ENCODE results near the gene ABCC1.

The ABCC1 gene

DNA sequence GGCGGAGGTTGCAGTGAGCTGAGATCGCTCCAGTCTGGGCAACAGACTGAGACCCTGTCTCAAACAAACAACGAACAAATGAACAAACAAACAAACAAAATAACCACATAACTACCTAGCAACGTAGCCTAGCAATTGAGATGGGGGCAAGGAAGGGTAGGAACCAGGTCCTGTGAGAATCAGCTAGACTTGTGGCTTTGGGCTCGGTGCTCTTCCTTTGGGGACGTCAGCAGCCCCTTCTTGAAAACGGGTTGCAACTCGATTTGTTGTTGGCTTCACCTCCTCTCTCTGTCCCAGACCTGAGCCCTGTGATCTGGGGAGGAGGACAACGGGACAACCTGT, 72.2 kb downstream of the ABCC1 start:
- H3K27ac ChIP-seq = peak overlapping the region; percentile 71
- TF ChIP-seq, protein P1, sequence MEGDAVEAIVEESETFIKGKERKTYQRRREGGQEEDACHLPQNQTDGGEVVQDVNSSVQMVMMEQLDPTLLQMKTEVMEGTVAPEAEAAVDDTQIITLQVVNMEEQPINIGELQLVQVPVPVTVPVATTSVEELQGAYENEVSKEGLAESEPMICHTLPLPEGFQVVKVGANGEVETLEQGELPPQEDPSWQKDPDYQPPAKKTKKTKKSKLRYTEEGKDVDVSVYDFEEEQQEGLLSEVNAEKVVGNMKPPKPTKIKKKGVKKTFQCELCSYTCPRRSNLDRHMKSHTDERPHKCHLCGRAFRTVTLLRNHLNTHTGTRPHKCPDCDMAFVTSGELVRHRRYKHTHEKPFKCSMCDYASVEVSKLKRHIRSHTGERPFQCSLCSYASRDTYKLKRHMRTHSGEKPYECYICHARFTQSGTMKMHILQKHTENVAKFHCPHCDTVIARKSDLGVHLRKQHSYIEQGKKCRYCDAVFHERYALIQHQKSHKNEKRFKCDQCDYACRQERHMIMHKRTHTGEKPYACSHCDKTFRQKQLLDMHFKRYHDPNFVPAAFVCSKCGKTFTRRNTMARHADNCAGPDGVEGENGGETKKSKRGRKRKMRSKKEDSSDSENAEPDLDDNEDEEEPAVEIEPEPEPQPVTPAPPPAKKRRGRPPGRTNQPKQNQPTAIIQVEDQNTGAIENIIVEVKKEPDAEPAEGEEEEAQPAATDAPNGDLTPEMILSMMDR (IDR thresholded peaks at IDR 0.05) = no peak
- no peak for TF ChIP-seq ZFX (IDR thresholded peaks at IDR 0.05; ENCODE audit: borderline replicate concordance)

GRCh38 chr16:16021988-16022682, 72.7 kb downstream of the ABCC1 start:
- peak overlapping the region; percentile 71 for H3K27ac ChIP-seq
- TF ChIP-seq ZFX (IDR thresholded peaks at IDR 0.05; ENCODE audit: borderline replicate concordance) = no peak
- TF ChIP-seq, protein P1 (IDR thresholded peaks at IDR 0.05) = no peak

DNA sequence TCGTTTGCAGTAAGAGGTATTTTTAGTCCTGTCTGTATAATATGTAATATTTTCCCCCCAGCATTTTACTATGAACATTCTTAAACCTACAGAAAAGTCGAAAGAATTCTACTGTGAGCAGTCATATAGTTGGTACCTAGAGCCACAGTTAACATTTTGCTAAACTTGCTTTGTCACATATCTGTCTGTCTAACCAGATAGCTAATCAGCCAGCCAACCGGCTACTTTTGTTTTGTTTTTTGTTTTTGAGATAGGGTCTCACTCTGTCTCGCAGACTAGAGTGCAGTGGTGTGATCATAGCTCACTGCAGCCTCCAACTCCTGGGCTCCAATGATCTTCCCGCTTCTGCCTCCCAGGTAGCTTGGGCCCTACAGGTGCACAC, 73.3 kb downstream of the ABCC1 start:
- H3K27ac ChIP-seq = peak overlapping the region; percentile 71
- TF ChIP-seq ZFX (IDR thresholded peaks at IDR 0.05; ENCODE audit: borderline replicate concordance) = no peak
- TF ChIP-seq, protein P1 (IDR thresholded peaks at IDR 0.05) = no peak

GRCh38 chr16:16025214-16025968, 76.0 kb downstream of the ABCC1 start:
- TF ChIP-seq, protein P1 (IDR thresholded peaks at IDR 0.05) = no peak
- no peak for TF ChIP-seq ZFX (IDR thresholded peaks at IDR 0.05; ENCODE audit: borderline replicate concordance)
- no peak overlapping the region for H3K27ac ChIP-seq

GRCh38 chr16:16027728-16028310, 78.4 kb downstream of the ABCC1 start:
- H3K27ac ChIP-seq = no peak overlapping the region
- TF ChIP-seq, protein P1 (IDR thresholded peaks at IDR 0.05) = no peak
- TF ChIP-seq ZFX (IDR thresholded peaks at IDR 0.05; ENCODE audit: borderline replicate concordance) = no peak

DNA sequence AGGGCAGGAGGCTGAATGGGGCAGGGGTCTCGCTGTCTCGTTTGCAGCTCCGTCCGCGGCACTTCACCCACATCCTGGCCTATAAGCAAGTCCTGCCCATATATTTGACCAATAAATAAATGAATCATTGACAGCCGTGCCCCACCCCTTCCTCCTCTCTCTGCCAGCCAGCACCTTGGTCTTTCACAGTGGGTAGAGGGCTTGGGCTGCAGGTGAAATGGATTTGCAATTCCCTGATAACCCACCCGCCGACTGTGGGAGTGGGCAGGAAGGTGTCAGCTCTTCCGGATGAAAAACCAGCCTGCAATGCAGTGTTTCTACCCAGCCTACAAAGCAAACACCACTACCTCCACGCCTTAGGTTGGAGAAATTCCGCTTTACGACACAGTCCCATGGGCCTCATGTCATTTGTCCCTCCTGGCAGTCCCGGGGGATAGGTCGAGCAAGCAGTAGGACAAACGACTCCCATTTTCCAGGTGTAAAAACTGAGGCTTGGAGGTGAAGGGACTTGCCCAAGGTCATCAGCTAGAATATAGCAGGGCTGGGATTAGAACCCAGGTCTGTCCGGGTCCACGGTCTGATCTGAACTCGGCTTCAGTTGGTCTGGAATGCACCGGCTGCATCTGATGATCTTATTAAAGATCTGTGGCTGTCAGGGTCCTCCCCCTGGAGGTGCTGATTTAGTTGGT, 79.0 kb downstream of the ABCC1 start:
- TF ChIP-seq, protein P1 (IDR thresholded peaks at IDR 0.05) = no peak
- no peak for TF ChIP-seq ZFX (IDR thresholded peaks at IDR 0.05; ENCODE audit: borderline replicate concordance)
- H3K27ac ChIP-seq = no peak overlapping the region

Data from 22Rv1 (cell line).